Esophagus muscularis mucosa (tissue), 4 donors: Measurements from ENCODE around the gene PHF2. TPM values are rescaled to one million over a fixed set of nuclear protein-coding genes. Genes with fewer than 3 reads are reported as not detected.

Source experiments
- DNase-seq: peaks from one replicate; pipeline ENCODE4 v3.0.0-alpha.2; 2017; ENCODE audit errors: extremely low spot score
- H3K27ac ChIP-seq, 4 donors: fragments of 200-600 bp; sonication (generic); replicated peaks in 1 of 4; 1 replicate in 3 of 4; 2 replicates in 1 of 4; pipeline ENCODE4 v1.5.1; 2016 to 2019; ENCODE audit warnings: mild to moderate bottlenecking in 1 of 4
- H3K27me3 ChIP-seq, 4 donors: fragments of 200-600 bp; sonication (generic); one replicate each; pipeline versions ENCODE4 v1.5.1 to v1.6.0; 2016 to 2019
- H3K36me3 ChIP-seq, 4 donors: fragments of 200-600 bp; sonication (generic); one replicate each; pipeline ENCODE4 v1.5.1; 2016 to 2019
- H3K4me1 ChIP-seq, 4 donors: fragments of 200-600 bp; sonication (generic); one replicate each; pipeline ENCODE4 v1.5.1; 2016 to 2019
- H3K4me3 ChIP-seq, 4 donors: fragments of 200-600 bp; sonication (generic); 1 replicate in 2 of 4; 2 replicates in 2 of 4; pipeline ENCODE4 v1.5.1; 2016 to 2019; ENCODE audit warnings: mild to moderate bottlenecking in 4 of 4, moderate library complexity in 1 of 4
- H3K9me3 ChIP-seq, 4 donors: fragments of 200-600 bp; sonication (generic); 1 replicate in 3 of 4; 2 replicates in 1 of 4; pipeline ENCODE4 v1.5.1; 2016 to 2019
- EP300 ChIP-seq: sonication (generic); formaldehyde crosslinking; IDR thresholded peaks from one replicate; pipeline ENCODE4 v1.6.1; 2017; ENCODE audit warnings: antibody characterized with exemption
- POLR2A ChIP-seq: fragments of 450-650 bp; IDR thresholded peaks from one replicate; pipeline ENCODE4 v1.6.1; 2017; ENCODE audit warnings: antibody characterized with exemption, moderate library complexity, mild to moderate bottlenecking, low read depth
- POLR2AphosphoS5 ChIP-seq, 2 donors: sonication (generic); formaldehyde crosslinking; IDR thresholded peaks; one replicate each; pipeline ENCODE4 v1.6.1; 2017; ENCODE audit warnings: antibody characterized with exemption in 2 of 2
- WGBS: methylation state at CpG from one replicate; pipeline ENCODE4 v1.1.5; 2018; 5-methylcytosine and 5-hydroxymethylcytosine counted together
- intact Hi-C: fragments of 100-400 bp; cut with DNase I; formaldehyde crosslinking; loops from one replicate; pipeline ENCODE4 v1.15.1; 2023
- total RNA-seq, 4 donors: library from RNA; depleted of rRNA; stranded (reverse); fragments of >200 nt; gene quantifications; one replicate each; pipeline versions ENCODE4 v1.1.0 to v1.2.1, GENCODE V29; 2016
- TF ChIP-seq, protein P1 (sequence below), 3 experiments: fragments of 200-600 bp in 2 of 3; fragments of 450-650 bp in 1 of 3; sonication (generic) in 2 of 3; IDR thresholded peaks; one replicate each; pipeline ENCODE4 v1.5.1; 2017 to 2019; ENCODE audit warnings: antibody characterized with exemption in 3 of 3, mild to moderate bottlenecking in 2 of 3, moderate library complexity in 1 of 3

Gene PHF2
- total RNA-seq, 4 donors from 2014 or later: 35.7 to 53.5 (median 43.2) TPM

DNA sequence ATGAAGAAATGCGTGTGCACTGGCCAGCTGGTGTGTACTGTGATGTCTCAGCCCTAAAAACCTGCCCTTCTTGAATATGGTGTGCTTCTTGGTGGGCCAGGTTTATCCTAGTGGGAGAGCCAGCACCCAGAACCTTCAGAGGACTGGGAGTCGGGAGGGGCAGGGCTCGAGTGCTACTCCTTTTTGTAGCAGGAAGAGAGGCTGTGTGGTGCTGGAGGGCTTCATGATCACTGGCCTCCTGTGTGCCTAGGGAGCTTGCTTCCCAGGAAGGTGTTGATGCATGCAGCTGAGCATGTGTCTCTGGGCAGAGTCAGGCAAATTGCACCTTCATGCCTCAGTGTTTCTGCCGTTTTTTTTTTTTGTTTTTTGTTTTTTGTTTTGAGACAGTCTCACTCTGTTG is 20.0 kb downstream of the PHF2 start:
- DNase-seq: no peak
- intact Hi-C loops: no loop called here
- H3K4me1 ChIP-seq: peaks cover 64 to 84% (median 73%) of the 10 kb centered on the region in 4 donors
- H3K4me3 ChIP-seq: no peak overlapping the region
- no peaks in the 10 kb centered on the region for H3K36me3 ChIP-seq
- H3K27me3 ChIP-seq: no peaks in the 10 kb centered on the region
- TF ChIP-seq, protein P1, sequence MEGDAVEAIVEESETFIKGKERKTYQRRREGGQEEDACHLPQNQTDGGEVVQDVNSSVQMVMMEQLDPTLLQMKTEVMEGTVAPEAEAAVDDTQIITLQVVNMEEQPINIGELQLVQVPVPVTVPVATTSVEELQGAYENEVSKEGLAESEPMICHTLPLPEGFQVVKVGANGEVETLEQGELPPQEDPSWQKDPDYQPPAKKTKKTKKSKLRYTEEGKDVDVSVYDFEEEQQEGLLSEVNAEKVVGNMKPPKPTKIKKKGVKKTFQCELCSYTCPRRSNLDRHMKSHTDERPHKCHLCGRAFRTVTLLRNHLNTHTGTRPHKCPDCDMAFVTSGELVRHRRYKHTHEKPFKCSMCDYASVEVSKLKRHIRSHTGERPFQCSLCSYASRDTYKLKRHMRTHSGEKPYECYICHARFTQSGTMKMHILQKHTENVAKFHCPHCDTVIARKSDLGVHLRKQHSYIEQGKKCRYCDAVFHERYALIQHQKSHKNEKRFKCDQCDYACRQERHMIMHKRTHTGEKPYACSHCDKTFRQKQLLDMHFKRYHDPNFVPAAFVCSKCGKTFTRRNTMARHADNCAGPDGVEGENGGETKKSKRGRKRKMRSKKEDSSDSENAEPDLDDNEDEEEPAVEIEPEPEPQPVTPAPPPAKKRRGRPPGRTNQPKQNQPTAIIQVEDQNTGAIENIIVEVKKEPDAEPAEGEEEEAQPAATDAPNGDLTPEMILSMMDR (IDR thresholded peaks at IDR 0.05): no peak
- TF ChIP-seq POLR2A (no peak), EP300 (no peak), POLR2AphosphoS5 (IDR thresholded peaks at IDR 0.05) (no peak)
- H3K27ac ChIP-seq: no peak overlapping the region
- 89% methylated on average over 4 of the region's 4 CpGs for WGBS
- H3K9me3 ChIP-seq: no peaks in the 10 kb centered on the region

DNA sequence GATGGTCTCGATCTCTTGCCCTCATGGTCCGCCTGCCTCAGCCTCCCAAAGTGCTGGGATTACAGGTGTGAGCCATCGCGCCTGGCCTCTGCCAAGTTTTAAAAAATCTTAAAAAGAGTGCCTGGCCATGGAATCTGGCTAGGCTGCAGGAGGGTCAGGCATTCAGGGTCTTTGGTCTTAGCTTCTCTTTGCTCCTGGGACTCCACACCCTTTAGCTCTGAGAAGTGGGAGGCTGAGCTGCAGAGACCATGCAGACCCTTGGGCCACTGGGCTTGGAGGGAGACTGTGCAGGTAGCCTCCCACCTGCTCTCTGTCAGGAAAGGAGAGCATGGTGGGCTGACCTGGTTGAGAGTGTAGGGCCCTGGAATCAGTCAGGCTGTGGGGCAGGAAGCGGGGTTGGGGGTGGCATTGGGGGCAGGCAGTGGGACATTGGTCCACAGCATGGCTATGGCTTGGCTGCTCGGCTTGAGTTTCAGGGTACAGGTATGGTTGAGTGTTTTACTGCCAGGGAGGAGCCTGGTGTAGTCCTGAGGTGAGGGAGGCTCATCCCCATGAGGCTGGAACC is 20.8 kb downstream of the PHF2 start:
- no peaks in the 10 kb centered on the region for H3K9me3 ChIP-seq
- H3K4me1 ChIP-seq: peaks cover 57 to 81% (median 68%) of the 10 kb centered on the region in 4 donors
- H3K36me3 ChIP-seq: no peaks in the 10 kb centered on the region
- intact Hi-C loops: no loop called here
- 100% methylated on average over 4 of the region's 6 CpGs for WGBS
- DNase-seq: no peak
- TF ChIP-seq POLR2A (no peak), EP300 (no peak), POLR2AphosphoS5 (IDR thresholded peaks at IDR 0.05) (no peak)
- TF ChIP-seq, protein P1 (IDR thresholded peaks at IDR 0.05): no peak
- H3K27ac ChIP-seq: no peak overlapping the region
- no peaks in the 10 kb centered on the region for H3K27me3 ChIP-seq
- no peak overlapping the region for H3K4me3 ChIP-seq

DNA sequence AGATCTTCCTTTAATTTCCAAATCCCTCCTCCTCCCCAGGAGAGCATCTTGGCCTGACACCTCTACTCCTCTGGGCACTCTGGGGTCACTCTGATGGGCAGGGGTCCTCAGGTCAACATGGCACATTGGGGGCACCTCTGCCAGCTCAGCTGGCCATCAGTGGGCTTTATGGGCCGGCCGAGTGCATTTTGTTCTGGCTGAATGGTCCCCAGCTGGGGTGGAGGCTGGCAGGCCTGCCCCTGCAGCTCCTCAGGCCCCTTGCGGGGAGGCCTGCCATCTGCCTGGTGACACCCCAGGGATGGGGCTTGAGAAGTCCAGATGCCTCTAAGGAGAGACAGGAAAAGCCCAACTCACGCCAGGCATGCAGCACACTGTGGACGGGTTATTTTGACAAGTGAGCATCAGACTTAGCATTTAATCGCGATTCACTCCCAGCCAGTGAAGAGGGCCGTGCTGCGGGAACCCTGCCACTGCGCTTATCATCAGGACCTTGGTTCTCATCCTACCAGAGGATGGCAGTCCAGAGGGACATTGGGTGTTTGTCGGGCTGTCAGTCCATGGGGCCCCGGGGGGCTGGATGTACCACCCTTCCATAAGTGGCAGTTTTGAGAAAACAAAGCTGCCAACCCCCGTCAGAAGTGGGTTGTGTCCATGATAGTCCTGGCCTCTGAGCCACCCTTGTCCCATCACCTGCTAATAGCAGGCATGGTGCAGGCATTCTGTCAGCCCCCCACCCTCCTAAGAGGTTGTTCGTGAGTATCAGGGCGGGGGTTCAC is 21.7 kb downstream of the PHF2 start:
- H3K4me1 ChIP-seq: peaks cover 49 to 72% (median 65%) of the 10 kb centered on the region in 4 donors
- no peak for DNase-seq
- no peaks in the 10 kb centered on the region for H3K9me3 ChIP-seq
- no peak overlapping the region for H3K27ac ChIP-seq
- H3K4me3 ChIP-seq: no peak overlapping the region
- 90% methylated on average over 6 of the region's 15 CpGs for WGBS
- no peaks in the 10 kb centered on the region for H3K27me3 ChIP-seq
- TF ChIP-seq, protein P1 (IDR thresholded peaks at IDR 0.05): no peak
- TF ChIP-seq EP300 (no peak), POLR2AphosphoS5 (IDR thresholded peaks at IDR 0.05) (no peak), POLR2A (no peak)
- intact Hi-C loops: no loop called here
- no peaks in the 10 kb centered on the region for H3K36me3 ChIP-seq

DNA sequence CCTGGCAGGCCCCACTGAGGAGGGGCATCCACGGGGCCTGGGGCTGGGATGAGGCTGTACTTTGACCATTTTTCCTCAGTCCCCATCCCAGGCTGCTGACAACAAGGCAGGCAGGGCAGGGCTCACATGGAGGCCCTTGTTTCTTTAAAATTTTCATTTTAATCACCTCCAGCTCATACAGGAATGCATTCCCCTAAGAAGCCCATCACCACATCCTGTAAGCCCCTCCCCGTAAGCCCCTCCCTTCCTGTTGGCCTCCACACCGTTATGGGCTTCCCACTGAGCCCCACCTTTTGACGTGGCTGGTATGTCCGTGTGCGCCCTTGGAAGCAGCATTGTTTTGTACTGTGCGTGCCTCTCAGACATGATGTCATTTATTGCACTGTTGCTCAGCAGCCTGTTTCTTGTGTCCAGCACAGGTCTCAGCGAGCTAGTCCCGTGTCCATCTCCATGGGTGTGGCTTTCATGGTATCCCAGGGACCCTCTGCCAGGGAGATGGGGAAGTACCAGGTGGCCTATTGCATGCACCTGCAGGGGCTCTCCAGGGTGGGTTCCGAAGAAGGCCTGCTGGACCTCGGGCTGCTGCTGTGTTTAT is 22.4 kb downstream of the PHF2 start:
- H3K36me3 ChIP-seq: no peaks in the 10 kb centered on the region
- intact Hi-C loops: no loop called here
- no peak overlapping the region for H3K27ac ChIP-seq
- WGBS: 65% methylated on average over 7 of the region's 11 CpGs
- H3K4me1 ChIP-seq: peaks cover 45 to 73% (median 63%) of the 10 kb centered on the region in 4 donors
- DNase-seq: no peak
- no peaks in the 10 kb centered on the region for H3K27me3 ChIP-seq
- H3K4me3 ChIP-seq: no peak overlapping the region
- no peaks in the 10 kb centered on the region for H3K9me3 ChIP-seq
- TF ChIP-seq, protein P1 (IDR thresholded peaks at IDR 0.05): no peak
- TF ChIP-seq POLR2A (no peak), EP300 (no peak), POLR2AphosphoS5 (IDR thresholded peaks at IDR 0.05) (no peak)
